WTC11 (cell line): Measurements from ENCODE around the gene SORD. TPM values are rescaled to one million over a fixed set of nuclear protein-coding genes. Genes with fewer than 3 reads are reported as not detected.

Source experiments
- ATAC-seq: fragments of 200-7000 bp; cut with Tn5 transposase; 2 replicates; pipeline ENCODE4 v1.10.0; 2021; ENCODE audit warnings: mild to moderate bottlenecking, moderate library complexity
- CTCF ChIA-PET: fragments of 300-600 bp; sonication (Branson Sonifier 250); formaldehyde crosslinking; loops from one replicate; lab custom pipeline; 2021; ENCODE audit warnings: antibody characterized with exemption; lab: Charles Lee
- POLR2A ChIA-PET: fragments of 350-600 bp; sonication (Branson Sonifier 250); formaldehyde crosslinking; loops from one replicate; lab custom pipeline; 2021; ENCODE audit warnings: antibody characterized with exemption; lab: Charles Lee
- DNase-seq: peaks from one replicate; pipeline ENCODE4 v3.0.0; 2021; ENCODE audit warnings: low spot score
- H3K27ac Mint-ChIP-seq: 2 replicates; pipeline ENCODE4 v1.8.0; 2021; ENCODE audit warnings: mixed read lengths
- H3K27me3 Mint-ChIP-seq: 2 replicates; pipeline ENCODE4 v1.8.0; 2021; ENCODE audit warnings: low read depth, mild to moderate bottlenecking, moderate library complexity, mixed read lengths
- H3K36me3 Mint-ChIP-seq: 2 replicates; pipeline ENCODE4 v1.8.0; 2021; ENCODE audit warnings: mixed read lengths
- H3K4me1 Mint-ChIP-seq: 2 replicates; pipeline ENCODE4 v1.8.0; 2022; ENCODE audit warnings: mixed read lengths
- H3K4me3 Mint-ChIP-seq: 2 replicates; pipeline ENCODE4 v1.8.0; 2021; ENCODE audit warnings: mild to moderate bottlenecking, moderate library complexity, mixed read lengths
- H3K9me3 Mint-ChIP-seq: 2 replicates; pipeline ENCODE4 v1.8.0; 2021; ENCODE audit warnings: mixed read lengths
- ATF1 ChIP-seq: sonication (generic); formaldehyde crosslinking; IDR thresholded peaks from 2 replicates; pipeline ENCODE4 v1.8.1; 2023; ENCODE audit warnings: mild to moderate bottlenecking, moderate library complexity, missing genetic modification reagents
- ATF6 ChIP-seq: sonication (generic); formaldehyde crosslinking; IDR thresholded peaks from 2 replicates; pipeline ENCODE4 v1.8.1; 2023; ENCODE audit warnings: mild to moderate bottlenecking, missing genetic modification reagents
- CREB1 ChIP-seq: sonication (generic); formaldehyde crosslinking; IDR thresholded peaks from 2 replicates; pipeline ENCODE4 v1.8.0; 2023; ENCODE audit warnings: mild to moderate bottlenecking, missing genetic modification reagents
- CTCF ChIP-seq: fragments of 200-600 bp; IDR thresholded peaks from 2 replicates; pipeline ENCODE4 v1.8.0; 2022; ENCODE audit warnings: antibody characterized with exemption
- FOXP4 ChIP-seq: sonication (generic); formaldehyde crosslinking; IDR thresholded peaks from 2 replicates; pipeline ENCODE4 v1.8.0; 2022; ENCODE audit warnings: mild to moderate bottlenecking, missing genetic modification reagents
- NR3C1 ChIP-seq: sonication (generic); formaldehyde crosslinking; conservative IDR thresholded peaks from 2 replicates; pipeline ENCODE4 v1.8.1; 2023; ENCODE audit warnings: low read depth, mild to moderate bottlenecking, missing genetic modification reagents
- PRDM15 ChIP-seq: sonication (generic); formaldehyde crosslinking; IDR thresholded peaks from 2 replicates; pipeline ENCODE4 v1.8.0; 2022; ENCODE audit warnings: missing genetic modification reagents
- PRRX2 ChIP-seq: fragments of 250-450 bp; sonication (Bioruptor Pico); IDR thresholded peaks from 2 replicates; pipeline ENCODE4 v1.8.0; 2021; ENCODE audit warnings: mild to moderate bottlenecking
- RORB ChIP-seq: fragments of 250-450 bp; sonication (Bioruptor Pico); IDR thresholded peaks from 2 replicates; pipeline ENCODE4 v1.9.0; 2021; ENCODE audit warnings: mild to moderate bottlenecking
- TEAD4 ChIP-seq: sonication (generic); formaldehyde crosslinking; IDR thresholded peaks from 2 replicates; pipeline ENCODE4 v1.8.0; 2022; ENCODE audit warnings: mild to moderate bottlenecking, missing genetic modification reagents
- ZNF219 ChIP-seq: sonication (generic); formaldehyde crosslinking; IDR thresholded peaks from 2 replicates; pipeline ENCODE4 v1.8.0; 2023; ENCODE audit warnings: missing genetic modification reagents, mild to moderate bottlenecking, borderline replicate concordance
- ZNF317 ChIP-seq: sonication (generic); formaldehyde crosslinking; IDR thresholded peaks from 2 replicates; pipeline ENCODE4 v1.8.1; 2023; ENCODE audit warnings: low read depth, mild to moderate bottlenecking, moderate library complexity, missing genetic modification reagents, borderline replicate concordance
- ZNF396 ChIP-seq: fragments of 250-450 bp; sonication (Bioruptor Pico); IDR thresholded peaks from 2 replicates; pipeline ENCODE4 v1.8.0; 2021; ENCODE audit warnings: mild to moderate bottlenecking, moderate library complexity, borderline replicate concordance
- ZNF671 ChIP-seq: fragments of 250-450 bp; sonication (Bioruptor Pico); IDR thresholded peaks from 2 replicates; pipeline ENCODE4 v1.8.0; 2021; ENCODE audit warnings: mild to moderate bottlenecking
- total RNA-seq: library from RNA; stranded (reverse); gene quantifications from 3 replicates; pipeline ENCODE4 v1.2.3, GENCODE V29; 2021
- TF ChIP-seq, protein P1 (sequence below): sonication (generic); formaldehyde crosslinking; IDR thresholded peaks from 2 replicates; pipeline ENCODE4 v1.8.0; 2022; ENCODE audit warnings: mild to moderate bottlenecking, missing genetic modification reagents
- TF ChIP-seq, protein P2 (sequence below): fragments of 250-450 bp; sonication (Bioruptor Pico); IDR thresholded peaks from 2 replicates; pipeline ENCODE4 v1.9.0; 2021; ENCODE audit warnings: mild to moderate bottlenecking
- TF ChIP-seq, protein P3 (sequence below): sonication (generic); formaldehyde crosslinking; IDR thresholded peaks from 2 replicates; pipeline ENCODE4 v1.8.1; 2023; ENCODE audit warnings: mild to moderate bottlenecking, missing genetic modification reagents, borderline replicate concordance

Gene SORD
- total RNA-seq, 1 experiment from 2014 or later = 46.2 TPM

GRCh38 chr15:45106002-45106790, 83.2 kb downstream of the SORD start:
- ChIA-PET POLR2A (no interaction called here), CTCF (interaction anchor here (0.7 to 2.8 kb wide), 4 partner anchors 10 to 138 kb away, joined by 4 to 28 read pairs (median 5); no protein-coding TSS in a partner anchor)
- no peak overlapping the region; the same call in 1 of the 2 replicates for H3K27ac Mint-ChIP-seq
- H3K36me3 Mint-ChIP-seq = no peaks in the 10 kb centered on the region
- peaks cover 38% of the 10 kb centered on the region for H3K27me3 Mint-ChIP-seq
- no peak for DNase-seq
- ATAC-seq = no peak; the same call in 1 of the 2 replicates
- H3K4me3 Mint-ChIP-seq = no peak overlapping the region
- H3K4me1 Mint-ChIP-seq = peaks cover 18% of the 10 kb centered on the region
- TF ChIP-seq RORB (CRISPR knock-in tag) = no peak
- TF ChIP-seq NR3C1 (CRISPR knock-in tag) = no peak
- no peak for TF ChIP-seq PRRX2 (CRISPR knock-in tag)
- no peak for TF ChIP-seq ZNF317 (CRISPR knock-in tag)
- TF ChIP-seq FOXP4 (CRISPR knock-in tag) = no peak
- TF ChIP-seq, protein P1, sequence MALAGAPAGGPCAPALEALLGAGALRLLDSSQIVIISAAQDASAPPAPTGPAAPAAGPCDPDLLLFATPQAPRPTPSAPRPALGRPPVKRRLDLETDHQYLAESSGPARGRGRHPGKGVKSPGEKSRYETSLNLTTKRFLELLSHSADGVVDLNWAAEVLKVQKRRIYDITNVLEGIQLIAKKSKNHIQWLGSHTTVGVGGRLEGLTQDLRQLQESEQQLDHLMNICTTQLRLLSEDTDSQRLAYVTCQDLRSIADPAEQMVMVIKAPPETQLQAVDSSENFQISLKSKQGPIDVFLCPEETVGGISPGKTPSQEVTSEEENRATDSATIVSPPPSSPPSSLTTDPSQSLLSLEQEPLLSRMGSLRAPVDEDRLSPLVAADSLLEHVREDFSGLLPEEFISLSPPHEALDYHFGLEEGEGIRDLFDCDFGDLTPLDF = no peak
- no peaks in the 10 kb centered on the region for H3K9me3 Mint-ChIP-seq

DNA sequence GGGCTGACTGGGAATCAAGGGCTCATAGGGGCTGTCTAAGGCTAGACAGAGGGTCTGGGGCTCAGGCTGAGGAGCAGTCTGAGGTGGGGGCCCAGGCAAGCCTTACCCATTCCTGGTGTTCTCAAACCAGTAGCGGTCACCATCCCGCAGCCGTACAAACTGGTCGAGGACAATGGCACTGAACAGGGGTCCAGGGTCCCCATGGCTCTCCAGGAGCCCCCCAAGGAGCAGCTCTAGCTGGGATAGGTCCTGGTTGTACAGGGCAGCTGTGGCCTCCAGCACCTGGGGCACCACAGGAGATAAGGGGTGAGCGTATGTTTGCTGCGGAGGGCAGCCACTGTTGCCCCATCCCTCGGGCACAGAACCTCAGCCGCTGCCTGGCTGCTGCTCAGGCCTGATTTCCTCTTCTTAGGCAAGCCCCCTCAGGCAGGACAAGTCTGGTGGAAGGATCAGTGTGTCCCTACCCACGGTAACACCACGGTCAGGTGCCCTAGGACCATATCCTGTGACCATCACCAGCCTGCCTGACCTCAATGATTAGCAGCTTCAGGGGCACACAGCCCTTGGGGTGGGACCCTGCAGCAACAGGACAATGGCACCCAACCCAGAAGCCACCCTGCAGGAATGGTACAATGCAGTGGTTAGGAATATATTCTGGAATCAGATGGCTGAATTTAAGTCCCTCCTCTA, 85.1 kb downstream of the SORD start:
- no peaks in the 10 kb centered on the region for H3K9me3 Mint-ChIP-seq
- ATAC-seq (no peak), DNase-seq (no peak)
- POLR2A ChIA-PET = no interaction called here
- peaks cover 57% of the 10 kb centered on the region for H3K27me3 Mint-ChIP-seq
- no peak overlapping the region for H3K4me3 Mint-ChIP-seq
- CTCF ChIA-PET = interaction anchor here (1.2 to 3.5 kb wide), 2 partner anchors 8 to 10 kb away, joined by 5 to 27 read pairs; no protein-coding TSS in a partner anchor
- H3K4me1 Mint-ChIP-seq = peaks cover 16% of the 10 kb centered on the region
- no peaks in the 10 kb centered on the region for H3K36me3 Mint-ChIP-seq
- no peak overlapping the region for H3K27ac Mint-ChIP-seq
- TF ChIP-seq CREB1 (CRISPR knock-in tag) = no peak
- TF ChIP-seq, protein P2, sequence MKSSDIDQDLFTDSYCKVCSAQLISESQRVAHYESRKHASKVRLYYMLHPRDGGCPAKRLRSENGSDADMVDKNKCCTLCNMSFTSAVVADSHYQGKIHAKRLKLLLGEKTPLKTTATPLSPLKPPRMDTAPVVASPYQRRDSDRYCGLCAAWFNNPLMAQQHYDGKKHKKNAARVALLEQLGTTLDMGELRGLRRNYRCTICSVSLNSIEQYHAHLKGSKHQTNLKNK (CRISPR knock-in tag) = no peak
- TF ChIP-seq ZNF219 (CRISPR knock-in tag) = no peak
- no peak for TF ChIP-seq ATF6 (CRISPR knock-in tag)
- no peak for TF ChIP-seq ZNF396 (CRISPR knock-in tag)
- no peak for TF ChIP-seq CTCF
- TF ChIP-seq PRRX2 (CRISPR knock-in tag) = no peak
- TF ChIP-seq PRDM15 = no peak
- TF ChIP-seq TEAD4 (CRISPR knock-in tag) = no peak
- TF ChIP-seq, protein P3, sequence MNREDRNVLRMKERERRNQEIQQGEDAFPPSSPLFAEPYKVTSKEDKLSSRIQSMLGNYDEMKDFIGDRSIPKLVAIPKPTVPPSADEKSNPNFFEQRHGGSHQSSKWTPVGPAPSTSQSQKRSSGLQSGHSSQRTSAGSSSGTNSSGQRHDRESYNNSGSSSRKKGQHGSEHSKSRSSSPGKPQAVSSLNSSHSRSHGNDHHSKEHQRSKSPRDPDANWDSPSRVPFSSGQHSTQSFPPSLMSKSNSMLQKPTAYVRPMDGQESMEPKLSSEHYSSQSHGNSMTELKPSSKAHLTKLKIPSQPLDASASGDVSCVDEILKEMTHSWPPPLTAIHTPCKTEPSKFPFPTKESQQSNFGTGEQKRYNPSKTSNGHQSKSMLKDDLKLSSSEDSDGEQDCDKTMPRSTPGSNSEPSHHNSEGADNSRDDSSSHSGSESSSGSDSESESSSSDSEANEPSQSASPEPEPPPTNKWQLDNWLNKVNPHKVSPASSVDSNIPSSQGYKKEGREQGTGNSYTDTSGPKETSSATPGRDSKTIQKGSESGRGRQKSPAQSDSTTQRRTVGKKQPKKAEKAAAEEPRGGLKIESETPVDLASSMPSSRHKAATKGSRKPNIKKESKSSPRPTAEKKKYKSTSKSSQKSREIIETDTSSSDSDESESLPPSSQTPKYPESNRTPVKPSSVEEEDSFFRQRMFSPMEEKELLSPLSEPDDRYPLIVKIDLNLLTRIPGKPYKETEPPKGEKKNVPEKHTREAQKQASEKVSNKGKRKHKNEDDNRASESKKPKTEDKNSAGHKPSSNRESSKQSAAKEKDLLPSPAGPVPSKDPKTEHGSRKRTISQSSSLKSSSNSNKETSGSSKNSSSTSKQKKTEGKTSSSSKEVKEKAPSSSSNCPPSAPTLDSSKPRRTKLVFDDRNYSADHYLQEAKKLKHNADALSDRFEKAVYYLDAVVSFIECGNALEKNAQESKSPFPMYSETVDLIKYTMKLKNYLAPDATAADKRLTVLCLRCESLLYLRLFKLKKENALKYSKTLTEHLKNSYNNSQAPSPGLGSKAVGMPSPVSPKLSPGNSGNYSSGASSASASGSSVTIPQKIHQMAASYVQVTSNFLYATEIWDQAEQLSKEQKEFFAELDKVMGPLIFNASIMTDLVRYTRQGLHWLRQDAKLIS (CRISPR knock-in tag) = no peak
- no peak for TF ChIP-seq ZNF671 (CRISPR knock-in tag)
- no peak for TF ChIP-seq ATF1 (CRISPR knock-in tag)
